WI38 (cell line): Measurements from ENCODE around the gene PPP6R3.
"Not testable (repeated sequence)": the region's sequence is repeated elsewhere in the genome, so short reads cannot be mapped to it uniquely, and the experiment has no call there.

Experiments
- H3K4me3 ChIP-seq: 2 replicates; pipeline ENCODE4 v1.5.1; 2011; ENCODE audit warnings: low read depth, mild to moderate bottlenecking, control low read depth, low read length
- CTCF ChIP-seq: IDR thresholded peaks from 2 replicates; pipeline ENCODE4 v1.5.1; 2012; ENCODE audit warnings: low read depth, mild to moderate bottlenecking, control low read depth, low read length

The PPP6R3 gene

DNA sequence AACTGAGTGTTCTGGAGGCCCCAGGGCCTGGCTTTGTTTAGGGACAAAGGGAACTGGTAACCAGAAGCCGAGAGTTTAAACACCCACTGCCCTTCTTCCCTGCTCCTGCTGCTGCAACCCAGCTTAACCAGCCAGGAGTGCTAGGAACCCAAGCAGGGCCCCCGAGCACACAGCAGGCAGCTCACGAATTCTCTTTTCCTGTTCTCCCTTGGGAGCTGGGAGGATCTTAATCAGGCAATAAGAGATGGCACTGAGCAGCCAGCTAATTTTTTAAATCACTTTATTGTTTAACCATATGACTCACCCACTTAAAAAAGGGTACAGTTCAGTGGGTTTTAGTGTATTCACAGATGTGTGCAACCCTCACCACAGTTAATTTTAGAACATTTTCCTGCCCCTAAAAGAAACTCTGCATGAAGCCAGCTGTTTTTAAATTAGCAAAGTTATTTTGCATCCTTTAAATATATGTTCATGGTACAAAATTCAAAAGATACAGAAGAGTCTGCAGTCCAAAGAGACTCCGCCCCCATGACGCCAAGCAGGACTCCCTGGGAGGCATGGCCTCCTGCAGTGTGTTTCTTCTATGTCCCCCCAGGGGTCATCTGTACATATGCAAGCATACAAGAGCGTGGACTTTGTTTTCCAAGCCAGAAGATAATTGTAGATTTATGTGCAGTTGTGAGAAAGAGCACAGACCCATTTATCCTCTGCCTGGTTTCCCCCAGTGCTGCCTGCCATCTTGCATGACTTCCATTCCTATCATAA is 18.9 kb upstream of the PPP6R3 start:
- TF ChIP-seq CTCF: no peak
- no peak overlapping the region for H3K4me3 ChIP-seq

DNA sequence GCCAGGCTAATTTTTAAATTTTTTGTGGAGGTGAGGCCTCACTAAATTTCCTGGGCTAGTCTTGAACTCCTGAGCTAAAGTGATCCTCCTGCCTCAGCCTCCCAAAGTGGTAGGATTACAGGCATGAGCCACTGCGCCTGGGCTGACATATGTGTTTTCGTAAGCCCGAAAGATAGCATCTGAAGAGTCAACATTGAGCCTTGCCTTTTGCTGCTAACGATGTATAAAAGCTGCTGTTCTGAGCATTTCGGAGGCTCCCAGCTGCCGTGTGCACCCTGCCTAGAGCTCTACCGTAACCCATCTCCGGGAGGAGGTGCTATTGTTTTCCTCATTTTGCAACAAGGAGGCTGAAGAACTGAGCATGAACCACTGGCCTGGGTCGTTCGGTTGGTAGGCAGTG is 18.1 kb upstream of the PPP6R3 start:
- no peak for TF ChIP-seq CTCF
- H3K4me3 ChIP-seq: no peak overlapping the region

GRCh38 chr11:68444566-68444965 is 16.0 kb upstream of the PPP6R3 start:
- no peak for TF ChIP-seq CTCF
- no peak overlapping the region for H3K4me3 ChIP-seq

DNA sequence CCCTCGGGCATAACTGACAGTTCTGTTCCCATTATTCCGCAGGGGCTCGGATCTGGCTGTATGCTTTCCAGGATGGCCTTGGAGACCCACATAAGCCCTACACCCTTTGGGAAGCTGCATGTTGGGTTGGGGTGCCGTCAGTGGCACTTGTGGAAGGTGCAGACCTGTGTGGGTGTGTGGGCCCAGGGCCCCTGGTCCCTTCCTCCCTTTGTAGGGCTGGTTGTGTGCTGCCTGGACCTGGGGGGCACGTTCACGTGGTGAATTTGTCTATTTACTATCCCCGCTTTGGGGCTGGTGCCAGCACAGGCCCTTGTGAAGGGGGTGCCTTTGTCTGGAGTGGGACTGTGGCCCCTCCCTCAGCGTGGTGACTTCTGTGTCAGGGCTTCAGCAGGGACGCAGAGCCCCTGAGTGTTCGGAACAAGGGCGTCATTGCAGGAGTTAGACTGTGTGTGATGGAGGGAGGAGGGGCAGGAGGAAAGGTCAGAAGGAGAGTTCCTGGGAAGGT is 15.0 kb upstream of the PPP6R3 start:
- no peak for TF ChIP-seq CTCF
- H3K4me3 ChIP-seq: no peak overlapping the region

- TF ChIP-seq CTCF: no peak
These were observed 14.4 kb upstream of the PPP6R3 start for GRCh38 chr11:68446046-68446725.

DNA sequence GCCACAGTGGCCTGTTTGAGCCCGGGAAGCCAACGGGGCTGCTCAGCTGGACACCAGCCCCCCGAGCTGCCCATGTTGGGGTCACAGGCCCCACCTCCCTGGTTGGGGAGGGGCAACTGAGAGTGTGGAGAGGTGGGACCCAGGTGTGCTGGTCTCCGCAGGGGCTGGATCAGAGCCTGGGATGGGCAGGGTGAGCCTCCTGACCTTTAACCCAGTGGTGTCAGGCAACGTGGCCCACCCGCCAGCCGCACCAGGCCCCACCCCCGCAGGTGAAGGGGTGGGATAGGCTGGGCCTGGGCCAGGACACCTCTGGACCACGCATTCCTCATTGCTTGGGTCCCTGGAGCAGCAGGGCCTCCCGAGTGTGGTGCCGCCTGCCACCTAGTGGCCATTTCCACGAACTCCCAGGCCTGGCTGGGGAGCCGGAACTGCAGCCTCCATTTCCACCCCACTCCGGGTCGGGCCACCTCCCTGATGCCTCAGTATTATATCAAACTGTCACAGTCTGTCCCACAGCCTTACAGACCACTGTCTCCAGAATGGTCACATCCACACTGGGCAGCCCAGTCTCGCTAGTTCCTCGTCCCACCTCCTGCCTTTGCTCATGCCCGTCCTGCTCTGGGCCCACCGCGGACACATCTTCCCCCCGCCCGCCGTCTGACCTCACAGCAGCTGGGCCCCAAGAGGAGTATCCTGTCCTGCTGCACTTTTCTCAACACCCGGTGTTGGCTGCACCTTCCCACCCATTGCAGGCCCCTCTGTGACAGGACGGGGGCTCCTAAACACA is 13.3 kb upstream of the PPP6R3 start:
- TF ChIP-seq CTCF: peak; percentile 87

More at GRCh38 chr11:68446046-68446725, 14.4 kb upstream of the PPP6R3 start:
- H3K4me3 ChIP-seq: no peak overlapping the region

DNA sequence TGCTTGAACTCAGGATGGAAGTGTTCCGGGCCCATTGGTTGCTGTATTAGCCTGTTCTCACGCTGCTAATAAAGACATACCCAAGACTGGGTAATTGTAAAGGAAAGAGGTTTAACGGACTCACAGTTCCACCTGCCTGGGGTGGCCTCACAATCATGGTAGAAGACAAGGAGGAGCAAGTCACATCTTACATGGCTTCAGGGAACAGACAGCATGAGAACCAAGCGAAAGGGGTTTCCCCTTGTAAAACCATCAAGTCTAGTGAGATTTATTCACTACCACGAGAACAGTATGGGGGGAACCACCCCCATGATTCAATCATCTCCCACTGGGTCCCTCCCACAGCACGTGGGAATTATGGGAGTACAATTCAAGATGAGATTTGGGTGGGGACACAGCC is 12.6 kb upstream of the PPP6R3 start:
- not testable (repeated sequence) for H3K4me3 ChIP-seq

More for the DNA sequence above, 13.3 kb upstream of the PPP6R3 start:
- H3K4me3 ChIP-seq: no peak overlapping the region
